ENCODE measurements around the gene TNIK. TPM values are rescaled to one million over a fixed set of nuclear protein-coding genes. Genes with fewer than 3 reads are reported as not detected.

TNIK gene
- polyA plus RNA-seq, 1 donor from 2014 or later, result 19.3 TPM

DNA sequence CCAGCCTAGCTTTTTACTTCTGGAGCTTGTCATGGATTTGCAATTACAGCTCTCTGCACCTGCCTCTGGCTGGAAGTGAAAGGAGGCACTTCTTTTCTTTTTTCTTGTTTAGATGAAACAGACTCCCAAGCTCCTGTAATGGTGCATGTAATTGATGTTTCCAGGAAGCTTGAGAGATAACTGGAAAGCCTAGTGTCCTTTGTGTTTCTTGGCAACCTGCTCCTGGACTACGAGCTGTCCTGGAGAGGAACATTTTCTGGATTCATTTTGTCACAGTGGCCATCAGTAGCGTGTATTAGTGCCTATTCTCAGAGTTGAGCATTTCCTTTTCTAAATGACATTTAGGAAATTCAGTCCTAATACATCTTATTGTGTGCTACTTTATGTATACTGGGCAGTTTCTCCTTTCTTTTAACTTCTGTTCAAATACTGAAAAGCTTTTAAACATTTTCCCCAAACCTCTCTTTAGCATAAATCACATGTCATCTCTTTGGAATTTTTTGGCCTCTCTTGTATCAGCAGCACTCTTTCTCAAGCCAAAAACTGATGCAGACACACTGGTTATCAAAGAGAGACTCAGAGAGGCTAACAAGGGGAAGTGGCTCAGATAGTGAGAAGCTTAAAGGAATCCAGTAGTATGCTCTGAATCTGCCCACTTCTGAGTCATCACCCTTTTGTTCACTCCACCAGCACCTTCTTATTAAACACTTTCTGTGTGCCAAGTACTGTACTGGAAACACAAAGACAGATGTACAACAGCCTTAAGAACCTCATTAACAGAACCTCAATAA lies 371.0 kb downstream of the TNIK start:
- no peak overlapping the region for H3K27ac ChIP-seq (ENCODE audit: low read length)
- no peaks in the 10 kb centered on the region for H3K27me3 ChIP-seq (ENCODE audit: insufficient read depth, low read depth, low read length)
- no peak overlapping the region for H2AFZ ChIP-seq (ENCODE audit: low read depth, low read length)
- no peaks in the 10 kb centered on the region for H3K9me3 ChIP-seq (ENCODE audit: low read length)
- H4K20me1 ChIP-seq (ENCODE audit: insufficient read depth), result no peaks in the 10 kb centered on the region
- H3K4me3 ChIP-seq (ENCODE audit: low read length), result no peak overlapping the region
- H3K9ac ChIP-seq (ENCODE audit: low read length), result no peak overlapping the region
- no peaks in the 10 kb centered on the region for H3K36me3 ChIP-seq (ENCODE audit: insufficient read depth, low read length)
- no peaks in the 10 kb centered on the region for H3F3A ChIP-seq (ENCODE audit: insufficient read depth, low read length, poor library complexity, severe bottlenecking)
- no peak overlapping the region for H3K4me2 ChIP-seq (ENCODE audit: low read length)
- no peaks in the 10 kb centered on the region for H3K79me2 ChIP-seq (replicated peaks; ENCODE audit: insufficient read depth, low read length)
- TF ChIP-seq RAD21 (conservative IDR thresholded peaks at IDR 0.05) (no peak), SMC3 (conservative IDR thresholded peaks at IDR 0.05; ENCODE audit: poor library complexity) (no peak), EP300 (conservative IDR thresholded peaks at IDR 0.05; ENCODE audit: poor library complexity, severe bottlenecking) (no peak), MXI1 (conservative IDR thresholded peaks at IDR 0.05; ENCODE audit: poor library complexity, severe bottlenecking) (no peak), TAF1 (IDR thresholded peaks at IDR 0.05; ENCODE audit: low read depth) (no peak), POLR2AphosphoS5 (IDR thresholded peaks at IDR 0.05) (no peak), EZH2 (IDR thresholded peaks at IDR 0.05; ENCODE audit: borderline replicate concordance, insufficient read depth, low read length, poor library complexity, severe bottlenecking) (no peak)
- TF ChIP-seq, protein P1, sequence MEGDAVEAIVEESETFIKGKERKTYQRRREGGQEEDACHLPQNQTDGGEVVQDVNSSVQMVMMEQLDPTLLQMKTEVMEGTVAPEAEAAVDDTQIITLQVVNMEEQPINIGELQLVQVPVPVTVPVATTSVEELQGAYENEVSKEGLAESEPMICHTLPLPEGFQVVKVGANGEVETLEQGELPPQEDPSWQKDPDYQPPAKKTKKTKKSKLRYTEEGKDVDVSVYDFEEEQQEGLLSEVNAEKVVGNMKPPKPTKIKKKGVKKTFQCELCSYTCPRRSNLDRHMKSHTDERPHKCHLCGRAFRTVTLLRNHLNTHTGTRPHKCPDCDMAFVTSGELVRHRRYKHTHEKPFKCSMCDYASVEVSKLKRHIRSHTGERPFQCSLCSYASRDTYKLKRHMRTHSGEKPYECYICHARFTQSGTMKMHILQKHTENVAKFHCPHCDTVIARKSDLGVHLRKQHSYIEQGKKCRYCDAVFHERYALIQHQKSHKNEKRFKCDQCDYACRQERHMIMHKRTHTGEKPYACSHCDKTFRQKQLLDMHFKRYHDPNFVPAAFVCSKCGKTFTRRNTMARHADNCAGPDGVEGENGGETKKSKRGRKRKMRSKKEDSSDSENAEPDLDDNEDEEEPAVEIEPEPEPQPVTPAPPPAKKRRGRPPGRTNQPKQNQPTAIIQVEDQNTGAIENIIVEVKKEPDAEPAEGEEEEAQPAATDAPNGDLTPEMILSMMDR (IDR thresholded peaks at IDR 0.05; ENCODE audit: poor library complexity, severe bottlenecking), result no peak
- TF ChIP-seq, protein P2, sequence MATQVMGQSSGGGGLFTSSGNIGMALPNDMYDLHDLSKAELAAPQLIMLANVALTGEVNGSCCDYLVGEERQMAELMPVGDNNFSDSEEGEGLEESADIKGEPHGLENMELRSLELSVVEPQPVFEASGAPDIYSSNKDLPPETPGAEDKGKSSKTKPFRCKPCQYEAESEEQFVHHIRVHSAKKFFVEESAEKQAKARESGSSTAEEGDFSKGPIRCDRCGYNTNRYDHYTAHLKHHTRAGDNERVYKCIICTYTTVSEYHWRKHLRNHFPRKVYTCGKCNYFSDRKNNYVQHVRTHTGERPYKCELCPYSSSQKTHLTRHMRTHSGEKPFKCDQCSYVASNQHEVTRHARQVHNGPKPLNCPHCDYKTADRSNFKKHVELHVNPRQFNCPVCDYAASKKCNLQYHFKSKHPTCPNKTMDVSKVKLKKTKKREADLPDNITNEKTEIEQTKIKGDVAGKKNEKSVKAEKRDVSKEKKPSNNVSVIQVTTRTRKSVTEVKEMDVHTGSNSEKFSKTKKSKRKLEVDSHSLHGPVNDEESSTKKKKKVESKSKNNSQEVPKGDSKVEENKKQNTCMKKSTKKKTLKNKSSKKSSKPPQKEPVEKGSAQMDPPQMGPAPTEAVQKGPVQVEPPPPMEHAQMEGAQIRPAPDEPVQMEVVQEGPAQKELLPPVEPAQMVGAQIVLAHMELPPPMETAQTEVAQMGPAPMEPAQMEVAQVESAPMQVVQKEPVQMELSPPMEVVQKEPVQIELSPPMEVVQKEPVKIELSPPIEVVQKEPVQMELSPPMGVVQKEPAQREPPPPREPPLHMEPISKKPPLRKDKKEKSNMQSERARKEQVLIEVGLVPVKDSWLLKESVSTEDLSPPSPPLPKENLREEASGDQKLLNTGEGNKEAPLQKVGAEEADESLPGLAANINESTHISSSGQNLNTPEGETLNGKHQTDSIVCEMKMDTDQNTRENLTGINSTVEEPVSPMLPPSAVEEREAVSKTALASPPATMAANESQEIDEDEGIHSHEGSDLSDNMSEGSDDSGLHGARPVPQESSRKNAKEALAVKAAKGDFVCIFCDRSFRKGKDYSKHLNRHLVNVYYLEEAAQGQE (IDR thresholded peaks at IDR 0.05; ENCODE audit: borderline replicate concordance), result no peak
- H3K9me2 ChIP-seq (ENCODE audit: insufficient read depth, low read length), result no peaks in the 10 kb centered on the region

DNA sequence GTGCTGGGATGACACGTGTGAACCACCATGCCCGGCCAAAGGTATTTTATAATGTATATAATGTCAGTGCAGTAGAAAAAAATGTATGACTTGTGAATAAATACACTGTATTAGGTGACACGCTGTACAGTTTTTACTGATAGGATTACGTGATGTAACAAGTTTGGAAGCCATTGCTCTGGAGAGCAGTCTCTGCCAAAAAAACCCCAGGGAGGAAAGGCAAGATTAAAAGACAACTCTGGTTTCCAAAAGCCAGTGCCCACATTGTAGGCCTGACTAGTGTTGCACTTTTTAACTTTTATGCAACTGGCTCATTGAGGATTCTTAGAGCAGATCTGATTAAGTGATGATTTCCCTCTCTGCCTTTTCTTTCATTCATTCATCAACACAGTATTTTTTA lies 371.7 kb downstream of the TNIK start:
- Histone ChIP-seq H3K27ac (ENCODE audit: low read length) (no peak overlapping the region), H3K4me2 (ENCODE audit: low read length) (no peak overlapping the region)
- TF ChIP-seq RAD21 (conservative IDR thresholded peaks at IDR 0.05) (no peak), POLR2AphosphoS5 (IDR thresholded peaks at IDR 0.05) (no peak), SMC3 (conservative IDR thresholded peaks at IDR 0.05; ENCODE audit: poor library complexity) (no peak), EZH2 (IDR thresholded peaks at IDR 0.05; ENCODE audit: borderline replicate concordance, insufficient read depth, low read length, poor library complexity, severe bottlenecking) (no peak), EP300 (conservative IDR thresholded peaks at IDR 0.05; ENCODE audit: poor library complexity, severe bottlenecking) (no peak), TAF1 (IDR thresholded peaks at IDR 0.05; ENCODE audit: low read depth) (no peak), MXI1 (conservative IDR thresholded peaks at IDR 0.05; ENCODE audit: poor library complexity, severe bottlenecking) (no peak)
- TF ChIP-seq, protein P1 (IDR thresholded peaks at IDR 0.05; ENCODE audit: poor library complexity, severe bottlenecking), result no peak
- TF ChIP-seq, protein P2 (IDR thresholded peaks at IDR 0.05; ENCODE audit: borderline replicate concordance), result no peak

More for the DNA sequence above, 371.7 kb downstream of the TNIK start:
- H3K9ac ChIP-seq (ENCODE audit: low read length), result no peak overlapping the region
- no peaks in the 10 kb centered on the region for H4K20me1 ChIP-seq (ENCODE audit: insufficient read depth)
- H3K4me3 ChIP-seq (ENCODE audit: low read length), result no peak overlapping the region
- H2AFZ ChIP-seq (ENCODE audit: low read depth, low read length), result no peak overlapping the region
- H3K27me3 ChIP-seq (ENCODE audit: insufficient read depth, low read depth, low read length), result no peaks in the 10 kb centered on the region
- no peaks in the 10 kb centered on the region for H3K9me2 ChIP-seq (ENCODE audit: insufficient read depth, low read length)
- peaks cover 6% of the 10 kb centered on the region for H3K36me3 ChIP-seq (ENCODE audit: insufficient read depth, low read length)
- no peaks in the 10 kb centered on the region for H3F3A ChIP-seq (ENCODE audit: insufficient read depth, low read length, poor library complexity, severe bottlenecking)
- H3K9me3 ChIP-seq (ENCODE audit: low read length), result no peaks in the 10 kb centered on the region
- H3K79me2 ChIP-seq (replicated peaks; ENCODE audit: insufficient read depth, low read length), result no peaks in the 10 kb centered on the region
